Aorta (tissue), 5 donors: ENCODE measurements around the gene FOXA3. TPM values are rescaled to one million over a fixed set of nuclear protein-coding genes. Genes with fewer than 3 reads are reported as not detected.

Experiments
- ATAC-seq: fragments of 200-7000 bp; cut with Tn5 transposase; one replicate; pipeline ENCODE4 v1.9.1; 2022; ENCODE audit warnings: moderate library complexity; ENCODE audit not compliant: low FRiP score
- DNase-seq, 2 donors: peaks; one replicate each; pipeline ENCODE4 v3.0.0-alpha.2; 2020
- H3K27ac ChIP-seq, 2 donors: one replicate each; pipeline ENCODE4 v1.5.1; 2013; ENCODE audit warnings: low read length in 2 of 2, mild to moderate bottlenecking in 2 of 2, moderate library complexity in 2 of 2, control low read depth in 1 of 2, inconsistent platforms in 1 of 2, low read depth in 1 of 2
- H3K27me3 ChIP-seq, 2 donors: one replicate each; pipeline ENCODE4 v1.6.1; 2013; ENCODE audit warnings: control low read depth in 1 of 2, low read length in 1 of 2, mild to moderate bottlenecking in 1 of 2, moderate library complexity in 1 of 2; ENCODE audit not compliant: insufficient read depth in 2 of 2, control insufficient read depth in 1 of 2
- H3K36me3 ChIP-seq, 2 donors: one replicate each; pipeline ENCODE4 v1.6.1; 2013; ENCODE audit warnings: control low read depth in 1 of 2, low read length in 1 of 2, mild to moderate bottlenecking in 1 of 2; ENCODE audit not compliant: insufficient read depth in 2 of 2, control insufficient read depth in 1 of 2
- H3K4me1 ChIP-seq, 2 donors: one replicate each; pipeline ENCODE4 v1.6.1; 2013; ENCODE audit warnings: low read length in 2 of 2, control low read depth in 1 of 2, mild to moderate bottlenecking in 1 of 2, moderate library complexity in 1 of 2; ENCODE audit not compliant: insufficient read depth in 2 of 2, control insufficient read depth in 1 of 2
- H3K4me3 ChIP-seq, 2 donors: one replicate each; pipeline ENCODE4 v1.5.1; 2013; ENCODE audit warnings: low read length in 2 of 2, control low read depth in 1 of 2, mild to moderate bottlenecking in 1 of 2
- H3K9me3 ChIP-seq: one replicate; pipeline ENCODE4 v1.6.1; 2013; ENCODE audit warnings: mild to moderate bottlenecking, low read length; ENCODE audit not compliant: control insufficient read depth
- WGBS, 2 donors: extraction: QIAGEN DNeasy Blood & Tissue Kit; methylation state at CpG; one replicate each; pipeline ENCODE4 v1.1.7; 2013; 5-methylcytosine and 5-hydroxymethylcytosine counted together
- intact Hi-C, 2 donors: fragments of 100-400 bp; cut with DNase I; formaldehyde crosslinking; loops; one replicate each; pipeline versions ENCODE4 v1.14.2 to v1.15.0; 2022
- polyA plus RNA-seq, 2 donors: library from polyadenylated mRNA; stranded (reverse); fragments of 200-250 nt; gene quantifications; one replicate each; pipeline ENCODE4 v1.2.3, GENCODE V29; 2013
- total RNA-seq, 2 donors: library from RNA; stranded (reverse); fragmentation: NEBNext Ultra II Directional; extraction: Animal tissue kit (Norgen Biotek cat#: 25700); gene quantifications; one replicate each; pipeline ENCODE4 v1.2.1, GENCODE V29; 2021
- donor health status: healthy with polysubstance abuse.
- donor health status: Bipolar disorder and iron deficiency.
- donor health status: DM: no; HTN: no; CAD: no.
- donor health status: DM: no; HTN: no; CAD: no.
- donor health status: DM: yes; HTN: yes; CAD: no.

Gene FOXA3
- total and polyA plus RNA-seq, 4 donors: 0.23 to 3.6 TPM; not detected in 2

DNA sequence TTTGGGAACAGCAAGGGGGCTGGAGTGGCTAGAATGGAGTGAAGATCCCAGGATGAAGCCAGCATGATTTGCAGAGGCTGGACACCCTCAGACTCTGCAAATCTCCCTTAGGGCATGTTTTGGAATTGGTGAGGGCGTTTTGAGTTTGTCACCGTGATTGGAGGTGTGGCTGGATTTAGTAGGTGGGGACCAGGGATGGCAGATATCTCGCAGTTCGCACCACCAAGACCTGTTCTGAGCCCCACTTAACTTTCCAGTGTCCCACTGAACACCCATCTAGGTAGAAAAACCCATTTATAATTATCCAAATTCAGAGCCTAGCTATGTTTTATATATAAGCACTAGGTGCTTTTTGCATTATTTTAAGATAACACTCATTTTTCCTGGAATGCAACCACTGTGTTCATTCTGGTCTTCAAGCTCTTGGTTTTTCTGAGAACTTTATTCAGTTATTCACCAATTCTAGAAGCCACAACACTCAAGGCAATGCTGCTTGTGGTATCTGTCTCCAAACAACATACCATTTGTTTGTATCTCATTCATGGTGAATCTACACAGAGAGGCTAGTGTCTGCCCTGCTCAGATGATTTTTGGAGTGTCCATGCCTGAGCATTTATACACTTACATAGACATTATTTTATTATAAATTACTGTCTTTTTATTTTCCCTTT, 53.4 kb downstream of the FOXA3 start:
- Histone ChIP-seq H3K27me3 (no peaks in the 10 kb centered on the region), H3K36me3 (no peaks in the 10 kb centered on the region), H3K9me3 (no peaks in the 10 kb centered on the region), H3K4me3 (no peak overlapping the region), H3K27ac (no peak overlapping the region), H3K4me1 (no peaks in the 10 kb centered on the region)
- DNase-seq (no peak), ATAC-seq (no peak)
- intact Hi-C loops: no loop called here
- WGBS, 2 donors: 51 to 61% methylated on average over 4 of the region's 4 CpGs

DNA sequence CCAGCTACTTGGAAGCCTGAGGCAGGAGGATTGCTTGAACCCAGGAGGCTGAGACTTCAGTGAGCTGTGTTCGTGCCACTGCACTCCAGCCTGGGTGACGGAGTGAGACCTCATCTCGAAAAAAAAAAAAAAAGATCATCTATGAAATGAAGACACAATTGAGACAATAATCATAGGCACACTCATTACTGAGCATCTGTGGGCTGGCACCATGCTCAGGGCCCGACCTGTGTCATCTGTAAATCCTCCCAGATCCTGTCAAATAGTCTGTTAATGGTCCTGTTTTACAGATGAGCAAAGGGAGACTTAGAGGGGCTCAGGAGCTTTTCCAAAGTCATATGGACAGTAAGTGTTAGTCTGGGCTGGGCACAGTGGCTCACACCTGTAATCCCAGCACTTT, 54.6 kb downstream of the FOXA3 start:
- H3K9me3 ChIP-seq: no peaks in the 10 kb centered on the region
- intact Hi-C loops: no loop called here
- DNase-seq (no peak), ATAC-seq (no peak)
- no peaks in the 10 kb centered on the region for H3K36me3 ChIP-seq
- H3K27me3 ChIP-seq: no peaks in the 10 kb centered on the region
- 65 to 73% methylated on average over 4 of the region's 4 CpGs for WGBS, 2 donors
- no peak overlapping the region for H3K4me3 ChIP-seq
- H3K4me1 ChIP-seq: no peaks in the 10 kb centered on the region
- H3K27ac ChIP-seq: no peak overlapping the region

DNA sequence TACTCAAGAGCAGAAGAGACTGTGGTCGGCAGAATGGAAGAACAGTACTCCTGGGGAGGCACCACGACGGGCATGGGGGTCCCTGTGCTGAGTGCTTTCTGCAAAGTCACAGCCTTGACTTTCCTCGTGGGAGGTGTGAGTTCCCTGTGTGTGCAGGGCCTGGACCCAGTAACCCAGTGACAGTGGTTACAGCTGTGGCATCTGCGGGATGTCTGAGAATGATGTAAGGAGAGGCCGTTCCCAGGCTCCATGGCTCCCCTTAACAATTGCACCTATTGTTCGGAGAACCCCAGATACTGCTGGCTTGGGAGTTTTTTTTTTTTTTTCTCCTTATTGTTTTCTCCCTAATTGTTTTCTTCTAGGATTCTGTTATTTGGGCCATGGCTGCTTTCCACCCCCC, 55.6 kb downstream of the FOXA3 start:
- Histone ChIP-seq H3K27ac (no peak overlapping the region), H3K9me3 (no peaks in the 10 kb centered on the region), H3K4me1 (no peaks in the 10 kb centered on the region), H3K27me3 (no peaks in the 10 kb centered on the region), H3K4me3 (no peak overlapping the region), H3K36me3 (no peaks in the 10 kb centered on the region)
- DNase-seq (no peak), ATAC-seq (no peak)
- 57 to 62% methylated on average over 7 of the region's 7 CpGs for WGBS, 2 donors
- intact Hi-C loops: no loop called here

DNA sequence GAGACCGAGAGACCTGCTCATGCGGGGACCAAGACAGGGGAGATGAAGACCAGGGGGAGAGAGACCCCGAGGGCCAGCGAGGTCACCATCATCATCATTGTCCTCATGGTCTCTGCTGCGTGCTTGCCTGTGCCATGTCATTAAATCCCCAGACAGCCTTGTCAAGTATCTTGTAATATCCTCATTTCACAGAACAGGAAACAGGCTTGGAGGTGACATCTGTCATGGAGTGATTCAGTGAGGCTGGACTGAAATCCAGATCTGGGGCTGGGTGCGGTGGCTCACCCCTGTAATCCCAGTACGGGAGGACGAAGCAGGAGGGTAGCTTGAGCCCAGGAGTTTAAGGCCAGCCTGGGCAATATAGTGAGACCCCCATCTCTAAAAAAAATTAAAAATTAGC, 56.3 kb downstream of the FOXA3 start:
- intact Hi-C loops: no loop called here
- WGBS, 2 donors: 64 to 65% methylated on average over 8 of the region's 8 CpGs
- H3K4me3 ChIP-seq: no peak overlapping the region
- H3K27ac ChIP-seq: no peak overlapping the region
- no peak for ATAC-seq
- no peaks in the 10 kb centered on the region for H3K4me1 ChIP-seq
- H3K36me3 ChIP-seq: no peaks in the 10 kb centered on the region
- no peak for DNase-seq
- no peaks in the 10 kb centered on the region for H3K27me3 ChIP-seq
- H3K9me3 ChIP-seq: no peaks in the 10 kb centered on the region

DNA sequence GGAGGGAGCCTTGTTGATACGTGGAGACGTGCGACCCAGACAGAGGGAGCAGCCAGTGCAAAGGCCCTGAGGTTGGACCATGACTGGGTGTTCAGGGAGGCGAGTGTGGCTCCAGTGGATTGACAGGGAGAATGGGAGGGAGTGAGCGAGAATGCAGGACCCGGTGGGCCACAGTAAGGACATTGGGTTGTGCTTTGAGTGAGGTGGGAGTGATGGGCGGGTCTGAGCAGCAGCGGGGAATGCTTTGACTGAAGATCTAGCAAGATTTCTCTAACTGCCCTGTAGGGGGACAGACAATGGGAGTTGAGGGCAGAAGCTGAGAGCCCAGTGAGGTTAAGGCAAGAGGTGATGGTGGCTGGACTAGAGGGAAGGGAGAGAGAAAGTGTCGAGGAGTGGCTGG, 58.2 kb downstream of the FOXA3 start:
- Histone ChIP-seq H3K27ac (no peak overlapping the region), H3K4me1 (no peaks in the 10 kb centered on the region), H3K36me3 (no peaks in the 10 kb centered on the region), H3K9me3 (no peaks in the 10 kb centered on the region), H3K27me3 (no peaks in the 10 kb centered on the region), H3K4me3 (no peak overlapping the region)
- WGBS, 2 donors: 54 to 55% methylated on average over 9 of the region's 9 CpGs
- ATAC-seq (no peak), DNase-seq (no peak)
- intact Hi-C loops: no loop called here

Other genes starting within 250 kb of the FOXA3 start
- gene EML2, start 224.9 kb upstream of the FOXA3 start, total RNA-seq: 10 to 100 TPM; 42.4 to 52.9 TPM
- gene EML2, start 224.9 kb upstream of the FOXA3 start, polyA plus RNA-seq: 10 to 100 TPM; 21.7 to 48.1 TPM
- 1 to 10 TPM in 1 of 2 donors, under 1 TPM in 1; 0.45 to 2.4 TPM for gene GIPR, start 196.1 kb upstream of the FOXA3 start, total RNA-seq
- gene GIPR, start 196.1 kb upstream of the FOXA3 start, polyA plus RNA-seq: not detected
- gene SNRPD2, start 172.4 kb upstream of the FOXA3 start, total RNA-seq: 100 to 1,000 TPM; 203 to 206 TPM
- 100 to 1,000 TPM; 319 to 345 TPM for gene SNRPD2, start 172.4 kb upstream of the FOXA3 start, polyA plus RNA-seq
- gene QPCTL, start 171.7 kb upstream of the FOXA3 start, total RNA-seq: 1 to 10 TPM; 5.3 to 5.4 TPM
- 10 to 100 TPM in 1 of 2 donors, 1 to 10 TPM in 1; 1.9 to 11.1 TPM for gene QPCTL, start 171.7 kb upstream of the FOXA3 start, polyA plus RNA-seq
- 10 to 100 TPM; 12.7 to 15.5 TPM for gene FBXO46, start 133.4 kb upstream of the FOXA3 start, total RNA-seq
- gene FBXO46, start 133.4 kb upstream of the FOXA3 start, polyA plus RNA-seq: 1 to 10 TPM; 1.9 to 5.1 TPM
- not detected for gene MEIOSIN, start 130.9 kb upstream of the FOXA3 start, total RNA-seq
- gene MEIOSIN, start 130.9 kb upstream of the FOXA3 start, polyA plus RNA-seq: not detected
- 10 to 100 TPM; 17.8 to 27.3 TPM for gene SIX5, start 95.1 kb upstream of the FOXA3 start, total RNA-seq
- 10 to 100 TPM in 1 of 2 donors, 1 to 10 TPM in 1; 8.1 to 34.4 TPM for gene SIX5, start 95.1 kb upstream of the FOXA3 start, polyA plus RNA-seq
- gene DMPK, start 81.8 kb upstream of the FOXA3 start, total RNA-seq: 100 to 1,000 TPM; 155 to 215 TPM
- 100 to 1,000 TPM; 139 to 408 TPM for gene DMPK, start 81.8 kb upstream of the FOXA3 start, polyA plus RNA-seq
- gene DMWD, start 71.5 kb upstream of the FOXA3 start, total RNA-seq: 10 to 100 TPM; 70.7 TPM
- gene DMWD, start 71.5 kb upstream of the FOXA3 start, polyA plus RNA-seq: 10 to 100 TPM; 20.9 to 62.2 TPM
- under 1 TPM; 0.15 to 0.23 TPM for gene RSPH6A, start 49.0 kb upstream of the FOXA3 start, total RNA-seq
- not detected for gene RSPH6A, start 49.0 kb upstream of the FOXA3 start, polyA plus RNA-seq
- gene SYMPK, start 1.2 kb upstream of the FOXA3 start, total RNA-seq: 10 to 100 TPM; 49.8 to 52.0 TPM
- 10 to 100 TPM; 22.4 to 98.6 TPM for gene SYMPK, start 1.2 kb upstream of the FOXA3 start, polyA plus RNA-seq
- gene IRF2BP1, start 21.8 kb downstream of the FOXA3 start, total RNA-seq: 10 to 100 TPM; 15.6 to 17.7 TPM
- 10 to 100 TPM in 1 of 2 donors, 1 to 10 TPM in 1; 4.1 to 13.3 TPM for gene IRF2BP1, start 21.8 kb downstream of the FOXA3 start, polyA plus RNA-seq
- gene MYPOP, start 38.3 kb downstream of the FOXA3 start, total RNA-seq: 1 to 10 TPM; 5.6 to 7.3 TPM
- gene MYPOP, start 38.3 kb downstream of the FOXA3 start, polyA plus RNA-seq: 1 to 10 TPM; 4.9 to 8.3 TPM
- not detected for gene NANOS2, start 50.5 kb downstream of the FOXA3 start, total RNA-seq
- not detected for gene NANOS2, start 50.5 kb downstream of the FOXA3 start, polyA plus RNA-seq
- 10 to 100 TPM in 1 of 2 donors, 1 to 10 TPM in 1; 8.1 to 18.2 TPM for gene NOVA2, start 109.5 kb downstream of the FOXA3 start, total RNA-seq
- gene NOVA2, start 109.5 kb downstream of the FOXA3 start, polyA plus RNA-seq: under 1 TPM in 1 of 2 donors, not detected in 1; 0.13 TPM
- 10 to 100 TPM; 11.7 to 24.0 TPM for gene CCDC61, start 131.1 kb downstream of the FOXA3 start, total RNA-seq
- gene CCDC61, start 131.1 kb downstream of the FOXA3 start, polyA plus RNA-seq: 10 to 100 TPM in 1 of 2 donors, under 1 TPM in 1; 0.50 to 19.4 TPM
- 1 to 10 TPM in 1 of 2 donors, not detected in 1; 1.4 TPM for gene PGLYRP1, start 158.7 kb downstream of the FOXA3 start, total RNA-seq
- gene PGLYRP1, start 158.7 kb downstream of the FOXA3 start, polyA plus RNA-seq: 1 to 10 TPM in 1 of 2 donors, not detected in 1; 1.9 TPM
- gene IGFL4, start 176.7 kb downstream of the FOXA3 start, total RNA-seq: not detected
- not detected for gene IGFL4, start 176.7 kb downstream of the FOXA3 start, polyA plus RNA-seq